ENCODE measurements around the gene MPPED2. TPM values are rescaled to one million over a fixed set of nuclear protein-coding genes. Genes with fewer than 3 reads are reported as not detected.

Gene MPPED2, protein sequence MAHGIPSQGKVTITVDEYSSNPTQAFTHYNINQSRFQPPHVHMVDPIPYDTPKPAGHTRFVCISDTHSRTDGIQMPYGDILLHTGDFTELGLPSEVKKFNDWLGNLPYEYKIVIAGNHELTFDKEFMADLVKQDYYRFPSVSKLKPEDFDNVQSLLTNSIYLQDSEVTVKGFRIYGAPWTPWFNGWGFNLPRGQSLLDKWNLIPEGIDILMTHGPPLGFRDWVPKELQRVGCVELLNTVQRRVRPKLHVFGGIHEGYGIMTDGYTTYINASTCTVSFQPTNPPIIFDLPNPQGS
- total RNA-seq = 25.9 and 32.8 TPM in 2 replicates
- long read RNA-seq, partial matches to known transcripts = 1 of 45 reads
- long read RNA-seq, other reads (novel, unspliced or antisense) = 41 of 45 reads

DNA sequence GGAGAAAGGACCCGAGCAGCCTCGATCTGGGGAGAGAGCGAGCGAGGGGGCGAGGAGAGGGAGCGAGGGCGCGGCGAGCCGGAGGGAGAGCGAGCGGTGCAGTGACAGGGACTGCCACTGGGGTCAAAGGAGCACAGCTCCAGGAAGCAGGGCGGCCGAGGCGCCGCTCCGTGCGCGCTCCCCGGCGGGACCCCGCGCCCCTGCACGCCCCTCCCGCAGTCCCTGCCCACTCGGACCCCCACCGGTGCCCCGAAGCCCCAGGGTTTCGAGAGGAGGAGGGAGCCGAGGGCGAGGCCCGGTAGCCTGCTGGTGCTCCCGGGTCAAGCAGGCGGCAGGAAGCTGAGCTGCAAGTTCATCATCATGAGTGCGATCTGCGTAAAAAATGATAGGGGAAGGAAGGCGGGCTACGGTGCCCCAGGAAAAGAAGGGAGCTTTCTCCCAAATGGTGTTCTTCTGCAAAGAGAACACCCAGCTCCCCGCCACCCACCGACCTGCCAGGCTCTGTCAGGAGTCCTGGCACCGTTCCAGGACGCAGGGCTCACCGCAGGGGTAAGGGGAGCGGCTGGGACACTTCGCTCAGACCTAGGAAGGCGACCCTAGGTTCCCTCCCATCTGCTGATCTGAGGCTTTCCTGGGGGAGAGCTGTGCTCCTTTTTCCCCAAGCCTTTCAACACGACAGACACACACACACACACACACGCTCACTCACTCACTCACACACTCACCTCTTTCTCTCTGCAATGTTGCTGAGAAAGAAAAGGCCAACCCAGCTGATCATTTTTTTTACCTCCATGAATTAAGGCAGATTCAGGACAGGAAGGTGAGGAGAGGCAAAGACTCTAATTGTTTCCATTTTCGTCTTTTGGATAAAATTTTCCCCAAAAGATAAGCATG is at the start of gene MPPED2:
Gene MPPED2, minus strand, starts transcription at position 103 of the 894 bp plus-strand sequence. CDS start 5,980 bp downstream, outside the sequence.
- no peaks in the 10 kb centered on the region for H3K9me3 Mint-ChIP-seq (ENCODE audit: low read depth)
- peak within 1 kb of the TSS; percentile 85 for H3K27ac Mint-ChIP-seq
- no peaks in the 10 kb centered on the region for H3K36me3 Mint-ChIP-seq (ENCODE audit: insufficient read depth)
- DNase-seq (ENCODE audit: low spot score, unreplicated experiment) = peak; percentile 68
- H3K4me3 Mint-ChIP-seq (ENCODE audit: low read depth) = peak within 1 kb of the TSS; percentile 80
- H3K4me1 Mint-ChIP-seq (ENCODE audit: low read depth) = peaks cover 20% of the 10 kb centered on the region
- TF ChIP-seq, protein P1, sequence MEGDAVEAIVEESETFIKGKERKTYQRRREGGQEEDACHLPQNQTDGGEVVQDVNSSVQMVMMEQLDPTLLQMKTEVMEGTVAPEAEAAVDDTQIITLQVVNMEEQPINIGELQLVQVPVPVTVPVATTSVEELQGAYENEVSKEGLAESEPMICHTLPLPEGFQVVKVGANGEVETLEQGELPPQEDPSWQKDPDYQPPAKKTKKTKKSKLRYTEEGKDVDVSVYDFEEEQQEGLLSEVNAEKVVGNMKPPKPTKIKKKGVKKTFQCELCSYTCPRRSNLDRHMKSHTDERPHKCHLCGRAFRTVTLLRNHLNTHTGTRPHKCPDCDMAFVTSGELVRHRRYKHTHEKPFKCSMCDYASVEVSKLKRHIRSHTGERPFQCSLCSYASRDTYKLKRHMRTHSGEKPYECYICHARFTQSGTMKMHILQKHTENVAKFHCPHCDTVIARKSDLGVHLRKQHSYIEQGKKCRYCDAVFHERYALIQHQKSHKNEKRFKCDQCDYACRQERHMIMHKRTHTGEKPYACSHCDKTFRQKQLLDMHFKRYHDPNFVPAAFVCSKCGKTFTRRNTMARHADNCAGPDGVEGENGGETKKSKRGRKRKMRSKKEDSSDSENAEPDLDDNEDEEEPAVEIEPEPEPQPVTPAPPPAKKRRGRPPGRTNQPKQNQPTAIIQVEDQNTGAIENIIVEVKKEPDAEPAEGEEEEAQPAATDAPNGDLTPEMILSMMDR (IDR thresholded peaks at IDR 0.05; ENCODE audit: unreplicated experiment) = peak; percentile 65
- peaks cover 49% of the 10 kb centered on the region for H3K27me3 Mint-ChIP-seq

DNA sequence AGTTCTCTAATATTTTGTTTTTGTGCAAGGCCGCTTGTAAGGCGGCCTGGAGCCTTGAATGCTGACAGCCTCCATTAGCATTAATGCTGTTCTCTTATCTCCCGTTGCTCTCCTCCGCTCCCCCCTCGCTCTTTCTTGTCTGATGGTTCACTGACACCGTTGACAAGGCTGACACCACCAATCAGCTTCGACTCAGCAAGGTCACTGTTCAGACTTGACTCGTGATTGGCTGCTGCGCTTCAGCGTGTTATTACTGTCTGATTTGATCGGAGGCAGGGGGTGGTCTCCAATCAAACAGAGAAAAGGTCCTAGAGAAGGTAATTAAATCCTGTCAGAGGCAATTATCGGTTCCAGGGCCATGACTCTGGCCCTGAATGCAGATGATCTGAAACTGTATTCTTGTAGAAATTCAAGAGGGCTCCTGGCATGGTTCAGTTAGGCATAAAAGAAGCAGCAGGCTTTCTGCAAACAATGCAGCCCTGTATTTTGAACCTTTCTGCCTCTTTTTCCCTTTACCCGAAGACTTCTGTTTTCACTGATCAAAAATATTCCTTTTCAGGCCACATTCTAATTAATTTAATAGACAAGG is 49.3 kb upstream of the MPPED2 start:
- Mint-ChIP-seq H3K9me3 (ENCODE audit: low read depth) (no peaks in the 10 kb centered on the region), H3K27ac (no peak overlapping the region), H3K27me3 (no peaks in the 10 kb centered on the region), H3K4me1 (ENCODE audit: low read depth) (peaks cover 17% of the 10 kb centered on the region), H3K36me3 (ENCODE audit: insufficient read depth) (no peaks in the 10 kb centered on the region), H3K4me3 (ENCODE audit: low read depth) (peak overlapping the region; percentile 67)
- peak; percentile 11 for DNase-seq (ENCODE audit: low spot score, unreplicated experiment)
- TF ChIP-seq, protein P1 (IDR thresholded peaks at IDR 0.05; ENCODE audit: unreplicated experiment) = no peak

- TF ChIP-seq, protein P1 (IDR thresholded peaks at IDR 0.05; ENCODE audit: unreplicated experiment) = no peak
- Mint-ChIP-seq H3K9me3 (ENCODE audit: low read depth) (no peaks in the 10 kb centered on the region), H3K36me3 (ENCODE audit: insufficient read depth) (no peaks in the 10 kb centered on the region), H3K4me3 (ENCODE audit: low read depth) (no peak overlapping the region), H3K27me3 (no peaks in the 10 kb centered on the region), H3K27ac (no peak overlapping the region), H3K4me1 (ENCODE audit: low read depth) (peaks cover 17% of the 10 kb centered on the region)
- DNase-seq (ENCODE audit: low spot score, unreplicated experiment) = no peak
These were observed 45.0 kb upstream of the MPPED2 start for GRCh38 chr11:30631148-30631547.

DNA sequence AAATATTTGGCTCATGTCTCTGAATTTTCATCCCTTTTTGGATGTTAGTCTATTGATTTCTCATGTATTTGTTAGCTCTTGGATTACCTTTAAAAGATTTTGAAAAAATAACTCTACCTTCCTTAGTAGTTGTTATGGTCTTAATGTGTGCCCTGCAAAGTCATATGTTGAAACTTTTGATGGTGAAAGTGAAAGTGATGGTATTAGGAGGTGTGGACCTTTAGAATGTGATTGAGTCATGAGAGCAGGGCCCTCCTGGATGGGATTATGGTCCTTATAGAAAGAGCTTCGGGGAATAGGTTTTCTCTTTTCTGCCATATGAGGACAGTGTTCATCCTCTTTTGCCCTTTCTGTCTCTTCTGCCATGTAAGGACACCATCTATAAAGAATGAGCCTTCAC is 33.6 kb upstream of the MPPED2 start:
- H3K4me3 Mint-ChIP-seq (ENCODE audit: low read depth) = no peak overlapping the region
- TF ChIP-seq, protein P1 (IDR thresholded peaks at IDR 0.05; ENCODE audit: unreplicated experiment) = no peak
- no peak overlapping the region for H3K27ac Mint-ChIP-seq
- peaks cover 8% of the 10 kb centered on the region for H3K4me1 Mint-ChIP-seq (ENCODE audit: low read depth)
- peaks cover 20% of the 10 kb centered on the region for H3K9me3 Mint-ChIP-seq (ENCODE audit: low read depth)
- peaks cover 3% of the 10 kb centered on the region for H3K36me3 Mint-ChIP-seq (ENCODE audit: insufficient read depth)
- no peaks in the 10 kb centered on the region for H3K27me3 Mint-ChIP-seq
- DNase-seq (ENCODE audit: low spot score, unreplicated experiment) = no peak

GRCh38 chr11:30617762-30618161 is 31.6 kb upstream of the MPPED2 start:
- no peak overlapping the region for H3K27ac Mint-ChIP-seq
- DNase-seq (ENCODE audit: low spot score, unreplicated experiment) = no peak
- no peak overlapping the region for H3K4me3 Mint-ChIP-seq (ENCODE audit: low read depth)
- no peaks in the 10 kb centered on the region for H3K27me3 Mint-ChIP-seq
- TF ChIP-seq, protein P1 (IDR thresholded peaks at IDR 0.05; ENCODE audit: unreplicated experiment) = peak; percentile 34
- peaks cover 20% of the 10 kb centered on the region for H3K9me3 Mint-ChIP-seq (ENCODE audit: low read depth)
- peaks cover 6% of the 10 kb centered on the region for H3K4me1 Mint-ChIP-seq (ENCODE audit: low read depth)
- peaks cover 3% of the 10 kb centered on the region for H3K36me3 Mint-ChIP-seq (ENCODE audit: insufficient read depth)
